NCI-H1694 (cell line): ENCODE measurements around the gene GIT2.
"Not testable (repeated sequence)": the region's sequence is repeated elsewhere in the genome, so short reads cannot be mapped to it uniquely, and the experiment has no call there.

Experiments
- DNase-seq: peaks from one replicate; lab custom pipeline; 2025; lab: John Stamatoyannopoulos, UW

The GIT2 gene

DNA sequence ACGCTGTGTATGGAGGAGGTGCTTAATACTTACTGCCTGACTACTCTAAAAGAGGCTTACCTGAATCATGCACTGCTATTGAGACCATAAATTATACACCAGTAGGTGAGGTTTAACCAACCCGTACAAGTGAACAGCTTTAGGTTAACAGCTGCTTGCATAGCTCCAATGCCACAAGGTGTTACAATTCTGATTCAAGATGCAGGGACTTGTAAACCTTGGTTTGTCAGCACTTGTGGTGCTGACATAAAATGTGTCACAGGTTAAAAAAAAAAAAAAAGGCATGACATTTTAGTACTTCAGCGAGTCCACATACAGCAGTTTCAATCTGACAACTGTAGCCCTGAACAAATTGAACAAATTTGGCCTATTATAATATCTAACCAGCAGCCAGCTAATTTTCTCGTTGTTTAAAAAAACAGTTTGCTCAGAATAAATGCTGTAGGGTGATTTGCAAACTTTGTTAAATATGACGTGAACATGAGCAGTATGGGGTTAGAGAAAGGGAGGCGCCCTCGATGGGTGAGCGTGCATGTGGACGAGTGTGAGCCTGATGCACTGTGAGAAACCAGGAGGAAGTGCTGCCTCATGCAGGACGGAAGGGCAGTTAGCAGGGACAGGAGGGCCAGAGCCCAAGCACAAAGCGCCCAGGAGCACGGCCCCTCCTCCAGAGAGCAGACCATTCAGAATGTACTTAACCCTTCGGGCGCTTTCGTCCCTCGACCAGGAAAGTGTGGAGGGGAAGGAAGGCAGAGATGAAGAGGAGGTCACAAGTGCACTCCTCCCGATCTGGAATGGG, 51.4 kb downstream of the GIT2 start:
- no peak for DNase-seq

DNA sequence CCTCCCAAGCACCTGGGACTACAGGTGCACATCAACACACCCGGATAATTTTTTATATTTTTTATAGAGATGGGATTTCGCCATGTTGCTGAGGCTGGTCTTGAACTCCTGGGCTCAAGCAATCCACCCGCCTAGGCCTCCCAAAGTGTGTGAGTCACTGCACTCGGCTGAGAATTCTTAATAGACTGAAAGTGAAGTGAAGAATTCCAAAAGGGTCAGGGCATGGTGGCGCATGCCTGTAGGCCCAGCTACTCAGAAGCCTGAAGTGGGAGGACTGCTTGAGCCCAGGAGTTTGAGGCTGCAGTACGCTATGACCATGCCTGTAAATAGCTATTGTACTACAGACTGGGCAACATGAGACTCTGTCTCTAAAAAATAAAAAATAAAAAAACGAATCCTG, 52.4 kb downstream of the GIT2 start:
- no peak for DNase-seq

DNA sequence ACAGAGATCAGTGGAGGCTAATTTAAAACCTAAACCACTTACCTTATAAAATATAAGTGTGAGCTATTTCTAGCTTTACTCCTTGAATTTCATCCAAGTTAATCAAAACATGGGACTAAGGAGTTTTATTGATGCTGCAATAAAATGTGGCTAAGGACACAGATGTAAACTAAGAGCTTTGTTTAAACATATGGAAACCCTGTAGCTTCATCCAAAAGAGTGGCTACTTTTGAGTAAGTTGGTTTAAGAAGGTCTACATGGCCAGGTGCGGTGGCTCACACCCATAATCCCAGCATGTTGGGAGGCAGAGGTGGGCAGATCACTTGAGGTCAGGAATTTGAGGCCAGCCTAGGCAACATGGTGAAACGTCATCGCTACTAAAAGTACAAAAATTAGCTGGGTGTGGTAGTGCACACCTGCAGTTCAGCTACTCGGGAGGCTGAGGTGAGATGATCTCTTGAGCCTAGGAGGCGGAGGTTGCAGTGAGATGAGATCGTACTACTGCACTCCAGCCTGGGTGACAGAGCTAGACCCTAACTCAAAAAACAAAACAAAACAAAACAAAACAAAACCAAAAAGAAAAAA, 55.7 kb downstream of the GIT2 start:
- no peak for DNase-seq

DNA sequence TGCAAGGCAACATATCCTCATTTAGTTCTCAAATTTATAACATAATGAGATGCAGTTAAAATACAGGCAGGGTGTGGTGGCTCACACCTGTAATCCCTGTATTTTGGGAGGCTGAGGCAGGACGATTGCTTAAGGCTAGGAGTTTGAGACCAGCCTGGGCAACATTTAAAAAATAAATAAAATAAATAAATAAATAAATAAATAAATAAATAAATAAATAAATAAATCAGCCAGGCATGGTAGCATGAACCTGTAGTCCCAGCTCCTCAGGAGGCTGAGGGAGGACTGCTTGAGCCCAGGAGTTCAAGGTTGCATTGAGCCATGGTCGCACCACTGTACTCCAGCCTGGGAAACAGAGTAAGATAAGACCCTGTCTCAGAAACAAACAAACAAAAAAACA, 56.7 kb downstream of the GIT2 start:
- no peak for DNase-seq

DNA sequence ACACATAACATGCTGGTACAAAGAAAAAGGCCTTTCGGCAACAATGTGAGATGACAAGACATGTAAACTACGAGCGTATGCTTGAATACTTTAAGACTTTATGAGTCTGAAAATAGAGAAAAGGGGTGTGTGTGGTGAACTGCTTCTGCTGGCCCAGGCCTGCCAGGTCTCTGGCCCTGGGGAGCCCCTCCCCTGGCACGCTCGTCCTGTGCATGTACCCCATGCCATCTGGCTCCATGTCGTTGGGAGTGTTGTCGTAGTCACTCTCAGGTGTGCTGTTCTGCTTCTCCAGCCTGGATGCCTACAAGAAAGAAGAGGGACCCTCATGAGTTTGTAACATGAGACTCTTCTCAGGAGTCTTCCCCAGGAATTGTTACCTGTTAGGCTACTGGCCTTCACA, 57.2 kb downstream of the GIT2 start:
- no peak for DNase-seq

DNA sequence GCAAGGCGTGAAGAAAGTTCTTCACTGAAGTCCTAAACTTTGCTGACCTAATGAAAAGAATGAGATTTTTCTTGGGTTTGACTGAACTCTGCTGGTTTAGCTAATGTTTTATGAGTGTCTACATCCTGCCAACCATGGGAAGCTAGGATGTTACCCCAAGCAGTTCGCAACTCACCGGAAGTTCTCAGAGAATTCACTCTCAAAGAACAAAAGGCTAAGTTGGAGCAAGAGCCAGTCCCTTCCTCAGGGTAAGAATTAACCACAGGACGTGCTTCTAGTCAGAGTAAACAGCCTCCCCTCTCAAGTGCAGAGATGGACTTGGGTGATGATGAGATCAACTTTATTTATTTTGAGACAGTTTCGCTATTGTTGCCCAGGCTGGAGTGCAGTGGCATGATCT, 58.8 kb downstream of the GIT2 start:
- DNase-seq = no peak

DNA sequence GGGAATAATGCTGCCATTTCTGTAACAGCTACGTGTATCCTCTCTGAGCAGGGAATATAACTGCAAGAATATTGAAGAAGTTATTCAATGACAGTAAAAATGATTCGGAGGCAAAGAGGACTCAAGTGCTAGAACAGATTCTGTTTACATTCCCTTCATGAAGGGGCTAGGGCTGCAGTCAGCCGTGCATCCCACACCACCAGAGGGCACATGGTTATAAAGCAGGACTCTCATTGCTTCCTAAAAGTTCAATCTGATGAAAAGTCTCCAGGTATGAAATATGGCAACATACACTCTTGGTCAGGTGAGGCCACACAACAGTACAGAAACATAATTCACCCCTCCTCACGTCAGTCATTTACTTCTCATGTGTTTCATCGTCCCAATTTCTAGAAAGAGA, 62.1 kb downstream of the GIT2 start:
- no peak for DNase-seq

DNA sequence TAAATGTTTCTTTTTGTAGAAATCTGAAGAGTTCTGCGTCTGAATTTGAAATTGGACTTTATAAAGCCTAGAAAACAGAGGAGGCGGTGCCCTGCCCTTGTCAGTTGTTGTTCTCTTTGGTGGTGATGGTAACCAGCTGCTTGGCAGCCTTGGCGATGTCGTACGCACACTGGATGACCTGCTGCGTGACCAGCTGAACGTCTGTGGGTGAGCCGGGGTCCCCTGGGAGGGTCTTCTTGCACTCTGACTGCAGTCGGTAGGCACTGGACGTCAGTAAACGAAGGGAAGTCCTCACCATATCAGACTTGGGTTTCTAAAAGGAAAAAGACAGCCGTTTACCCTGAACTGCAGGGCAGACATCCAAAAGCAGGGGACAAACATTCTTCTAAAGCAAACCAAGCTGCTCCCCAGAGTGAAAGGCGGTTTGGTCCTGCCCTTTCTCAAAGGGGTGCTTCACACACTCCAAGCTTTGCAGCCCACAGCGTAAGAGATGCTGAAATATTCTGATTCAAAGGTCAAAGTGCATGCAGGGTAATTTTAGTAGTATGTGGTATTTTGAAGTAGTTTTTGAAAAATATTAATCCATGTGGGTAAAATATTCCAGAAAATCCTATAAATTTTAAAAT, 63.2 kb downstream of the GIT2 start:
- DNase-seq = no peak

DNA sequence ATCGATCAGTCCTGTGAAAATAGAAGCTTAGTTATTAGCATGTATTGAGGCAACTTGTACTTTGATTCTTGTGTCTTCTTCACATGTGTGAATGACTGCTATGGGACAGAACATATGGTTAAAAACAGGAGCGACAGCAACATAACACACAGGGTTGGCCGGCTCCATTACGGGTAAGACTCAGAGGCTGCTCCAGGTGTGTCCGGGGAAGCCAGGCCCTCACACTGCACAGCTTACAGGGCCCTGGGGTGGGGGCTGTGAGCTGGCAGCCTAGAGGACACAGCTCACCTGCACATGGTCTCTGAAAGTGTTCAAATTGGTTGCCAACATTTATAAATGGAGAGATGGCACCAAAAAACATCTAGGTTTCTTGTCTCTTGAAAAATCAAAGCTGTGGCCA, 65.0 kb downstream of the GIT2 start:
- no peak for DNase-seq

DNA sequence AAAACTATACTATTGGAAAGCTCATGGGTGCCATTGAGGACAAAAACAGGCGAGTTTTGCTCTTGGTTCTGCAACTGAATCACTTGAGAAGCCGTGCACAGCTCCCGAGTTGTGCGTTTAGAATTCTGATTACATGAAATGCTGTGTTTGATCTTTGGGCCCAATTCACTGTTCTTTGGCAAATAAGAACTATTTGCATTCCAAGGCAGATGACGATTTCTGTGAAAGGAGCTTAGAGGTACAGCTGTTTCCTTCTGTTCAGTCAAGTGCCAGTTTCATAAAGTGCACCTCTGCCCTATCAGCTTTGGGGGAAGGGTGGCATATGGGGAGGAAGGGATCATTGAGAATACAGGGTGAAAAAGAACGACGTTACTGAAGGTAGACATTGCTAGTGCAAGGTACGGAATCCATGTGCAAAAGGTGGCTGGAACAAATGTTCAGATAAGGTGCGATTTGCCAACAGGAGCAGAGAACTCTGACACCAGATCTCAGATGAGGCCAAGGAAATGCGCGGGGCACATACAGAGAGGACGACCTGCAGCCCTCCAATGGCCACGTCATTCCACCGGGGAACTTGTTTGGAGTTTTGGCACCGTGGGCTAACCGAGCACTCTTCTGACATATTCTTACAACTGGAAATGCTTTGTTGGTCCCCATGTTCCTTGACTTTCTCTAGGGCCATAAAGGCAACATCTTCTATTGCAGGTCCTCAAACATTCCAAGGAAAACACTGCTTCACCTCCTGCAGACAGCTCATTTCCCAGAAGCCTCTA, 66.0 kb downstream of the GIT2 start:
- DNase-seq = no peak

DNA sequence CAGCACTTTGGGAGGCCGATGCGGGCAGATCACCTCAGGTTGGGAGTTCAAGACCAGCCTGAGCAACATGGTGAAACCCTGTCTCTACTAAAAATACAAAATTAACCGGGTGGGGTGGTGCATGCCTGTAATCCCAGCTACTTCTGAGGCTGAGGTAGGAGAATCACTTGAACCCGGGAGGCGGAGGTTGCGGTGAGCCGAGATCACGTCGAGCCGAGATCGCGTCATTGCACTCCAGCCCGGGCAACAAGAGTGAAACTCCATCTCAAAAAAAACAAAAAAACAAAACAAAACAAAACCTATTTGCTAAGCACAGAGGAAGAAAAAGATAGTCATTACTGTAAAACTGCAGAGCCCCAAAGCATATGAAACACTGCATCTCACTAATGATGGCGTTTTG, 66.8 kb downstream of the GIT2 start:
- DNase-seq = not testable (repeated sequence)

DNA sequence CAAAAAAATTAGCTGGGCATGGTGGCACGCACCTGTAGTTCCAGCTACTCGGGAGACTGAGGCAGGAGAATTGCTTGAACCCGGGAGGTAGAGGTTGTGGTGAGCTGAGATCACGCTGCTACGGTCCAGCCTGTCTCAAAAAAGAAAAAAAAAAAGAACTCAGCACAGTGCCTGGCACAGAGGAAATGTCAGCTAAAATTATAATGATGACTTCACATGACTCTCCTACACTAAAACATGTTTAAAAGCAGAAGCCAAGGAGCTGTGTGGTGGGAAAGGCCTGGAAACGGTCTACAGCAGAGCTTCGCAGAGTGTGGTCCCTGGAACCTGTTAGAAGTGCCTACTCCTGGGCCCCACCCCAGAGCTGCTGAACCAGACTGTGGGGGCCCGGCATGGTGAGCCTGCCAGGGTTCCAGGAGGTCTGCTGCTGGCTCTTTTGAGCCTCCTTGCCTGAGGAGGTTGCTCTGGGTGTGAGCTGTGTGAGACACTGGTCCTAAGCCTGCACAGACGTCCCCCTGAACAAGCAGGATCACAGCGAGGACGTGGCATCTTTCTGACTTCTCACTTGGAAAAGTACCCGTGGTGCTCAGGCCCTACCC, 68.0 kb downstream of the GIT2 start:
- DNase-seq = no peak

DNA sequence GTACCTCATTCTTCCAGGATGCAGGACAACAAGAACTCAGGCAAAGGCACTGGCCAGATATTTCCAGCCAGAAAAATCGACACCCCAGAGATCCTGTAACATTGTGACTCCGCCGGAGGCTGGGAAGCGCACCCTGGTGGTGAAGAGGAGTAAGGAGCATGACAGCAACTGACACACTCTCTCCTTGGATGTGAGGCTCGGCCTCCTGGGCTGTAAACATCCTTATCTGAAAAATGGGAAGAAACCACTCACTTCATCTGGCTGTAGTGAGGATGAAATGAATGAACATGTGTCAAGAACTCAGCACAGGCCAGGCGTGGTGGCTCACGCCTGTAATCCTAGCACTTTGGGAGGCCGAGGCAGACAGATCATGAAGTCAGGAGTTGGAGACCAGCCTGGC, 68.5 kb downstream of the GIT2 start:
- DNase-seq = no peak

DNA sequence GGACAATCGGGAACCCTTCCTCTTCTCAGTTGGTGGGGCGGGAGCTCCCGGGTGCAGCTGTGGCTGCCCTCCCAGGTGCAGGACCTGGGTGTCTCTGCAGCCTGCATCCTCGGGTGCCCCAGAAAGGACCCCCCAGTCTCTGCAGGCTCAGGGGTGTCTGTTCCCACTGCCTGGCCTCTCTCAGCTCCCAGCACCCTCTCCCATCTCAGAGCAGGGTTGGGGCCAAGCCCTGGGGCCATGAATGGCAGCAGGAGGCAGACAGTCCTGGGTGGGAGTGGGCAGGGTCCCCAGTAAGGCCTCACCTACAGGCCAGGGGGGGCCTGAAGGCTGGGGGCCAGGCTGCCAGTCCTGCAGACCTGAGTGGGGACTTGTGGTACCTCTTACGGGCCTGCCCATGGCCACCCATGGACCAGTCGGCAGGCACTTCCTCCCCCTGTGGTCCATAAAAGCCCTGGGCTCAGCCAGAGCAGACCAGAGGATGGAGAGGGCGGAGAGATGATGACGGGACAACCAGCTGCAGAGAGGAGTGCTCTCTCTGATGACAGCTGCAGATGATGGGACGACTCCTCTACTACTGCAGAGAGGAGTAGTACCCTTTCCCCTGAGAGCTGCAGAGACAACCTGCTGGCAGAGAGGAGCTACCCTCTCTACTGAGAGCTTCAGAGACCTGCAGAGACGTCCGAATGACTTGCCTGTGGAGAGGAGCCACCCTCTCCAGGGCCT, 69.5 kb downstream of the GIT2 start:
- DNase-seq = no peak

DNA sequence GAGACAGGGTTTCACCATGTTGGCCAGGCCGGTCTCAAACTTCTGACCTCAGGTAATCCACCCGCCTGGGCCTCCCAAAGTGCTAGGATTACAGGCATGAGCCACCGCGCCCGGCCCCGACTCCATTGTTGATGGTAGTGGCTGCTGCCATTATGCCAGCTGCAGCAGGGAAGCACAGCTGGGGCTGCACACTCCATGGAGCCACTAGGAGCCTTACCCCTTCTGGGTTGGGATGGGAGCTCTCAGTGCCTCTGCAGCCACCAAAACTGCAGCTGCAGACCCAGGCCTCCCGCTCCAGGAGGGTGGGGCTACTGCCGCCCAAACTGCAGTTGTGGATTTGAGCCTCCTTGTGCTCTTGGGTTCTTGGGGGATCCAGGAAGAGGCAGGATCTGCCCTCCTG, 70.2 kb downstream of the GIT2 start:
- no peak for DNase-seq

DNA sequence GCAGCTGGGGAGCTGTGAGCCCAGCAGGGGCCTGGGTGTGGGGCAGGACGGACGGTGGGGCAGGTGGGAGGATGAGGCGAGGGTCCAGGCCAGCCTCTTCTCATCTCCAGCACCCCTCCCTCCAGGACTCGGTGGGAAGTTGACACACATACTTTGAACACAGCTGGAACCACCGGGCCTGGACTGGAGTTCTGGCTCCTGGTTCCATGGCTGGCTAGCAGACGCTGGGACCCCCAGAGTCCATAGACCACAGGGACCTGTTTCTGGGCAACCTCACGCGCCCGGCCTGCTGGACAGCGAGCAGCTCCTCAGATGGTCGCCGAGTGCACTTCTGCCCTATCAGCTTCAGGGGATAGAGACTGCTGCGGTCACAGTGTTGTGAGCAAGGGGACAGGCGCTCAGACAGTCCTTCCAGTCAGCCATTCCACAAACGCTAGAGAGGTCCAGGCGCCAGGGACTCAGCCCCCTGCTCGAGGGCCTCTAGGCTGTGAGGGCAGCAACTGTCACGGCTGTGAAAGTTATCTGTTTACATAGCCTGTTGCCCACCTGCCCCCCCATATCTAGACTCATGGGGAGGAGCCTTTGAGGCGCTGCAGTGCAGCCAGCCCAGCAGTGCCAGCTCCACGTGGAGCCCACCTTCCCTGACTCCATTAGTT, 70.9 kb downstream of the GIT2 start:
- DNase-seq = no peak

DNA sequence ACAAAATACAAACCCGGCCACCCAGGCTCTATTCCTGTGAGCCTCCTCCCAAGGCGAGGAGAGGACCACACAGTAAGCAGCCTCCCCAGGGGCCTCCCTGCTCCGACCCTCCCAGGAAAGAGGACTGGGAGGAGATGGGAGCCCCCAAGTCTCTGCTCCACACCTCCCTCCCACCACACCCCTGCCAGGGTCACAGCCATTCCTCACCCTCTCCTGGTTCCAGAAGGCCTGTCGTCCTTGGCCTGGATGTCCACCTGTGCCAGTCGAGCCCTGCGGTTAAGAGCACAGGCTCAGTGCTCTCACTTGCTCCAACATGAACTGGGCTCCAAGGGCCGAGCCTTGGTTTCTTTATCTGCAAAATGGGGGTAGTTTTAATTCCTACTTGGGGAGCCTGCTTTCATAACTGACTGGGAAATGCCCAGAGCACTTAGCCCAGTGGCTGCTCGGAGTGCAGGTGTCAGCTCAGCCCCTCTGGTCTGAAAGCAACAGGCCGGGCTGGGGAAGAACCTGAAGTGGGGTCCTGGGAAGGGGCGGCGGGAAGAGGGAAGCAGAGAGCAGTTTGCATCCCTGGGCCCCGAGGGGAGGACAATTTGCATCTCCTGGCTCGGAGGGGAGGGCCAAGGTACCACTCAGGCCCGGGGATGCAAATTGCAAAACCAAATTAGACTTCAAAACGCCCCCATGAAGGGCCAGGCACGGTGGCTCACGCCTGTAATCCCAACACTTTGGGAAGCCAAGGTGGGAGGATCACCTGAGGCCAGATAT, 72.5 kb downstream of the GIT2 start:
- DNase-seq = no peak

DNA sequence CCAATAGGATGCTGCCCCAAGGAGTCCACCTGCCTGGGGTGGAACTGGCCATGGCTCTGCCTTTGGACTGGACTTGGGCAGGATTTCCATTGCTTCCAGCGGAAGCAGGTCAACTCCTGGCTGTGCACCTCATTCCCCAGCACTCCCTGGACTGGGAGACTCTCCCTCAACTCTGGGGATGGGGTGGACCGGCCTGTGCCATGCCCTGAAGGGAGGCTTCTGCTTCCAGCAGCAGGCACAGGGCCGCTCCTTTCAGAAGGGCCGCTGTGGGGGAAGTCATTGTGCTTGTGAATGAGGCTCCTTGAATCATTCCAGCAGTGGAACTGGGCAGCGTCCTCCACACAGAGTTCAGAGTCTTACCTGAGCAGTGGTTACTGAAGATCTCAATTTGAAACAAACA, 73.1 kb downstream of the GIT2 start:
- DNase-seq = no peak

DNA sequence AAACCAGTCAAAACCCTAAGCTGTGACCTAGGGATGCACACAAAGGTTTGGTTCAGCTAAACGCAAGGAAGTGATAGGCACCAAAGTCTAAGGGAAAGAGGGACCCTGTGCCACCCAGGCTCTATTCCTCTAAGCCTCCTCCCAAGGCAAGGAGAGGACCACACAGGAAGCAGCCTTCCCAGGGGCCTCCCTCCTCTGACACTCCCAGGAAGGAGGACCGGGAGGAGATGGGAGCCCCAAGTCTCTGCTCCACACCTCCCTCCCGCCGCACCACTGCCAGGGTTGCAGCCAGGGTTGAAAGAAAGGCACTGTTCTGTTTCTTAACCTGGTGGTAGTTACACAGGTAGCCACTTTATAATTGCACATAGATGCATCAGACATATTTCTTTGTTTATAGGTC, 74.2 kb downstream of the GIT2 start:
- DNase-seq = no peak

DNA sequence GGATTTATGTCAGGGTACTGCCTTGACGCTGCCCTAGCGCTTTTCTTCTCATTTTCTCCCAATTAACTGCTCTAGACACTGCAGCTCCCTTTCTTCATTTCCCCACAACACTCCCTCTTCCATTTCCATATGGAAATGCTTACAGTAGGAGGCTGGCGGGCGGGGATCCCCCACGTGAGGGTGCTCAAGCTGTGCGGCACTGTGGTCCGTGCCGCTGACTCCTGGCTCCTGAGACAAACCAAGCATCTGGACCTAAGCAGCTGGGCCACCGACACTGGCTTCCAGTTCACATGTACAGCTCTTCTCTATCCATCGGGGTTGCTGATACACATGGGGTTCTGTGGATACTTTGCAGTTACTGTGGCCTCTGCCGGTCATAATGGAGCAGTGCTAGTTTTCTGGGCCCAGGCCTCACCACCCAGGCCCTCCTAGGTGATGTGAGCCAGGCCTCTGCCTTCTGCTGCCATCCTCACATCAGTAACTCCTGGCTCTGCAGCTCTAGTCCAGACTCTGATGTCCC, 75.8 kb downstream of the GIT2 start:
- no peak for DNase-seq
